Prostate gland (tissue), 2 donors: ENCODE data around the gene PLCB1.

ENCODE experiments used
- CTCF ChIP-seq, 4 experiments: fragments of 200-600 bp in 2 of 4; fragments of 450-650 bp in 2 of 4; sonication (generic) in 2 of 4; IDR thresholded peaks; 1 replicate in 3 of 4; 2 replicates in 1 of 4; pipeline ENCODE4 v1.5.1; 2016 to 2019; ENCODE audit warnings: antibody characterized with exemption in 4 of 4, mild to moderate bottlenecking in 2 of 4, moderate library complexity in 2 of 4
- POLR2A ChIP-seq: fragments of 450-650 bp; IDR thresholded peaks from one replicate; pipeline ENCODE4 v1.6.1; 2016; ENCODE audit warnings: antibody characterized with exemption, mild to moderate bottlenecking
- POLR2AphosphoS5 ChIP-seq: sonication (generic); formaldehyde crosslinking; IDR thresholded peaks from one replicate; pipeline ENCODE4 v1.6.1; 2017; ENCODE audit warnings: antibody characterized with exemption

GRCh38 chr20:8901237-8902025 is 769.4 kb downstream of the PLCB1 start:
- TF ChIP-seq CTCF (IDR thresholded peaks at IDR 0.05) (no peak), POLR2A (no peak), POLR2AphosphoS5 (no peak)
